ENCODE results near the gene PSMB3. TPM values are rescaled to one million over a fixed set of nuclear protein-coding genes. Genes with fewer than 3 reads are reported as not detected.

PSMB3 gene
- total and polyA plus RNA-seq, 9 of the 15 experiments (the other 6 are each of a cell fraction or from before 2014, with no cell fraction given), result 460 to 2,775 (median 574) TPM

- TF ChIP-seq CUX1 (CRISPR knock-in tag; IDR thresholded peaks at IDR 0.05), result no peak
- TF ChIP-seq WHSC1 (IDR thresholded peaks at IDR 0.05; ENCODE audit: low read length), result no peak
- TF ChIP-seq ARID3B (CRISPR knock-in tag; IDR thresholded peaks at IDR 0.05; ENCODE audit: borderline replicate concordance), result no peak
- TF ChIP-seq, protein P1, sequence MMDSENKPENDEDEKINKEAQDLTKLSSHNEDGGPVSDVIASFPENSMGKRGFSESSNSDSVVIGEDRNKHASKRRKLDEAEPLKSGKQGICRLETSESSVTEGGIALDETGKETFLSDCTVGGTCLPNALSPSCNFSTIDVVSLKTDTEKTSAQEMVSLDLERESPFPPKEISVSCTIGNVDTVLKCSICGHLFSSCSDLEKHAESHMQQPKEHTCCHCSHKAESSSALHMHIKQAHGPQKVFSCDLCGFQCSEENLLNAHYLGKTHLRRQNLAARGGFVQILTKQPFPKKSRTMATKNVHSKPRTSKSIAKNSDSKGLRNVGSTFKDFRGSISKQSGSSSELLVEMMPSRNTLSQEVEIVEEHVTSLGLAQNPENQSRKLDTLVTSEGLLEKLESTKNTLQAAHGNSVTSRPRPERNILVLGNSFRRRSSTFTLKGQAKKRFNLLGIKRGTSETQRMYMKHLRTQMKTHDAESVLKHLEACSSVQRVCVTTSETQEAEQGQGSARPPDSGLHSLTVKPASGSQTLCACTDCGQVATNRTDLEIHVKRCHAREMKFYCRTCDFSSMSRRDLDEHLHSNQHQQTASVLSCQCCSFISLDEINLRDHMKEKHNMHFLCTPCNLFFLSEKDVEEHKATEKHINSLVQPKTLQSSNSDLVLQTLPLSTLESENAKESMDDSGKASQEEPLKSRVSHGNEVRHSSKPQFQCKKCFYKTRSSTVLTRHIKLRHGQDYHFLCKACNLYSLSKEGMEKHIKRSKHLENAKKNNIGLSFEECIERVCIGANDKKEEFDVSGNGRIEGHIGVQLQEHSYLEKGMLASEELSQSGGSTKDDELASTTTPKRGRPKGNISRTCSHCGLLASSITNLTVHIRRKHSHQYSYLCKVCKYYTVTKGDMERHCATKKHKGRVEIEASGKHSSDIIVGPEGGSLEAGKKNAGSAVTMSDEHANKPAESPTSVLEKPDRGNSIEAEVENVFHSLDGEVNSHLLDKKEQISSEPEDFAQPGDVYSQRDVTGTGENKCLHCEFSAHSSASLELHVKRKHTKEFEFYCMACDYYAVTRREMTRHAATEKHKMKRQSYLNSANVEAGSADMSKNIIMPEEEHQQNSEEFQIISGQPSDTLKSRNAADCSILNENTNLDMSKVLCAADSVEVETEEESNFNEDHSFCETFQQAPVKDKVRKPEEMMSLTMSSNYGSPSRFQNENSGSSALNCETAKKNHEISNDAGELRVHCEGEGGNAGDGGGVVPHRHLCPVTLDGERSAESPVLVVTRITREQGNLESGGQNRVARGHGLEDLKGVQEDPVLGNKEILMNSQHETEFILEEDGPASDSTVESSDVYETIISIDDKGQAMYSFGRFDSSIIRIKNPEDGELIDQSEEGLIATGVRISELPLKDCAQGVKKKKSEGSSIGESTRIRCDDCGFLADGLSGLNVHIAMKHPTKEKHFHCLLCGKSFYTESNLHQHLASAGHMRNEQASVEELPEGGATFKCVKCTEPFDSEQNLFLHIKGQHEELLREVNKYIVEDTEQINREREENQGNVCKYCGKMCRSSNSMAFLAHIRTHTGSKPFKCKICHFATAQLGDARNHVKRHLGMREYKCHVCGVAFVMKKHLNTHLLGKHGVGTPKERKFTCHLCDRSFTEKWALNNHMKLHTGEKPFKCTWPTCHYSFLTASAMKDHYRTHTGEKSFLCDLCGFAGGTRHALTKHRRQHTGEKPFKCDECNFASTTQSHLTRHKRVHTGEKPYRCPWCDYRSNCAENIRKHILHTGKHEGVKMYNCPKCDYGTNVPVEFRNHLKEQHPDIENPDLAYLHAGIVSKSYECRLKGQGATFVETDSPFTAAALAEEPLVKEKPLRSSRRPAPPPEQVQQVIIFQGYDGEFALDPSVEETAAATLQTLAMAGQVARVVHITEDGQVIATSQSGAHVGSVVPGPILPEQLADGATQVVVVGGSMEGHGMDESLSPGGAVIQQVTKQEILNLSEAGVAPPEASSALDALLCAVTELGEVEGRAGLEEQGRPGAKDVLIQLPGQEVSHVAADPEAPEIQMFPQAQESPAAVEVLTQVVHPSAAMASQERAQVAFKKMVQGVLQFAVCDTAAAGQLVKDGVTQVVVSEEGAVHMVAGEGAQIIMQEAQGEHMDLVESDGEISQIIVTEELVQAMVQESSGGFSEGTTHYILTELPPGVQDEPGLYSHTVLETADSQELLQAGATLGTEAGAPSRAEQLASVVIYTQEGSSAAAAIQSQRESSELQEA (IDR thresholded peaks at IDR 0.05; ENCODE audit: low read depth), result no peak
- no peak for TF ChIP-seq LARP7 (IDR thresholded peaks at IDR 0.05)
- no peak for TF ChIP-seq PURB (CRISPR knock-in tag; IDR thresholded peaks at IDR 0.05; ENCODE audit: low read depth)
Measured at GRCh38 chr17:38749223-38750043, 3.1 kb upstream of the PSMB3 start (continued).

All from K562 (cell line).